Thymus (tissue), 14 donors: Measurements from ENCODE around the gene NUP160. TPM values are rescaled to one million over a fixed set of nuclear protein-coding genes. Genes with fewer than 3 reads are reported as not detected.
"Not testable (repeated sequence)": the region's sequence is repeated elsewhere in the genome, so short reads cannot be mapped to it uniquely, and the experiment has no call there.

Experiments used
- DNase-seq, 9 donors: peaks; one replicate each; pipeline ENCODE4 v3.0.0-alpha.2; 2013; ENCODE audit warnings: low spot score in 9 of 9, low read depth in 6 of 9, missing footprints in 1 of 9
- H3K27ac ChIP-seq, 2 donors: one replicate each; pipeline ENCODE4 v1.5.1; 2013; ENCODE audit warnings: control low read depth in 1 of 2, low read depth in 1 of 2, low read length in 1 of 2, mild to moderate bottlenecking in 1 of 2, moderate library complexity in 1 of 2
- H3K27me3 ChIP-seq, 2 donors: one replicate each; pipeline ENCODE4 v1.5.1; 2013; ENCODE audit warnings: low read length in 1 of 2; ENCODE audit not compliant: control insufficient read depth in 2 of 2, insufficient read depth in 1 of 2
- H3K36me3 ChIP-seq, 2 donors: one replicate each; pipeline ENCODE4 v1.5.1; 2013; ENCODE audit warnings: low read length in 1 of 2, mild to moderate bottlenecking in 1 of 2, moderate library complexity in 1 of 2; ENCODE audit not compliant: control insufficient read depth in 2 of 2, insufficient read depth in 2 of 2
- H3K4me1 ChIP-seq, 2 donors: one replicate each; pipeline ENCODE4 v1.5.1; 2013; ENCODE audit warnings: low read length in 2 of 2; ENCODE audit not compliant: control insufficient read depth in 2 of 2, insufficient read depth in 2 of 2
- H3K4me3 ChIP-seq, 2 donors: one replicate each; pipeline ENCODE4 v1.5.1; 2013; ENCODE audit warnings: low read length in 2 of 2, control low read depth in 1 of 2, mild to moderate bottlenecking in 1 of 2
- H3K9me3 ChIP-seq, 2 donors: one replicate each; pipeline ENCODE4 v1.5.1; 2013; ENCODE audit warnings: low read length in 1 of 2, mild to moderate bottlenecking in 1 of 2; ENCODE audit not compliant: control insufficient read depth in 2 of 2, insufficient read depth in 1 of 2
- WGBS: extraction: QIAGEN DNeasy Blood & Tissue Kit; methylation state at CpG from one replicate; pipeline ENCODE4 v1.1.7; 2013; 5-methylcytosine and 5-hydroxymethylcytosine counted together
- long read RNA-seq, 10 donors: transcript quantifications; one replicate each; lab custom pipeline, GENCODE V29; 2026
- polyA plus RNA-seq: library from polyadenylated mRNA; stranded (reverse); fragments of 200-250 nt; gene quantifications from one replicate; pipeline ENCODE4 v1.2.3, GENCODE V29; 2013
- total RNA-seq: library from RNA; stranded (reverse); fragments of 120-200 nt; gene quantifications from one replicate; pipeline ENCODE4 v1.2.4, GENCODE V29; 2013
- donor health status: healthy.

The NUP160 gene, protein sequence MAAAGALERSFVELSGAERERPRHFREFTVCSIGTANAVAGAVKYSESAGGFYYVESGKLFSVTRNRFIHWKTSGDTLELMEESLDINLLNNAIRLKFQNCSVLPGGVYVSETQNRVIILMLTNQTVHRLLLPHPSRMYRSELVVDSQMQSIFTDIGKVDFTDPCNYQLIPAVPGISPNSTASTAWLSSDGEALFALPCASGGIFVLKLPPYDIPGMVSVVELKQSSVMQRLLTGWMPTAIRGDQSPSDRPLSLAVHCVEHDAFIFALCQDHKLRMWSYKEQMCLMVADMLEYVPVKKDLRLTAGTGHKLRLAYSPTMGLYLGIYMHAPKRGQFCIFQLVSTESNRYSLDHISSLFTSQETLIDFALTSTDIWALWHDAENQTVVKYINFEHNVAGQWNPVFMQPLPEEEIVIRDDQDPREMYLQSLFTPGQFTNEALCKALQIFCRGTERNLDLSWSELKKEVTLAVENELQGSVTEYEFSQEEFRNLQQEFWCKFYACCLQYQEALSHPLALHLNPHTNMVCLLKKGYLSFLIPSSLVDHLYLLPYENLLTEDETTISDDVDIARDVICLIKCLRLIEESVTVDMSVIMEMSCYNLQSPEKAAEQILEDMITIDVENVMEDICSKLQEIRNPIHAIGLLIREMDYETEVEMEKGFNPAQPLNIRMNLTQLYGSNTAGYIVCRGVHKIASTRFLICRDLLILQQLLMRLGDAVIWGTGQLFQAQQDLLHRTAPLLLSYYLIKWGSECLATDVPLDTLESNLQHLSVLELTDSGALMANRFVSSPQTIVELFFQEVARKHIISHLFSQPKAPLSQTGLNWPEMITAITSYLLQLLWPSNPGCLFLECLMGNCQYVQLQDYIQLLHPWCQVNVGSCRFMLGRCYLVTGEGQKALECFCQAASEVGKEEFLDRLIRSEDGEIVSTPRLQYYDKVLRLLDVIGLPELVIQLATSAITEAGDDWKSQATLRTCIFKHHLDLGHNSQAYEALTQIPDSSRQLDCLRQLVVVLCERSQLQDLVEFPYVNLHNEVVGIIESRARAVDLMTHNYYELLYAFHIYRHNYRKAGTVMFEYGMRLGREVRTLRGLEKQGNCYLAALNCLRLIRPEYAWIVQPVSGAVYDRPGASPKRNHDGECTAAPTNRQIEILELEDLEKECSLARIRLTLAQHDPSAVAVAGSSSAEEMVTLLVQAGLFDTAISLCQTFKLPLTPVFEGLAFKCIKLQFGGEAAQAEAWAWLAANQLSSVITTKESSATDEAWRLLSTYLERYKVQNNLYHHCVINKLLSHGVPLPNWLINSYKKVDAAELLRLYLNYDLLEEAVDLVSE (N-terminal part only)
- total RNA-seq = 36.0 TPM
- polyA plus RNA-seq = 24.6 TPM
- long read RNA-seq, donor 1, full-length matches to known transcripts = 1 of 1 reads
- long read RNA-seq, donor 1, partial matches to known transcripts = 0 of 1 reads
- long read RNA-seq, donor 1, other reads (novel, unspliced or antisense) = 0 of 1 reads
- long read RNA-seq, donor 2 = 0 reads
- long read RNA-seq, donor 3, full-length matches to known transcripts = 8 of 18 reads
- long read RNA-seq, donor 3, partial matches to known transcripts = 10 of 18 reads
- long read RNA-seq, donor 3, other reads (novel, unspliced or antisense) = 0 of 18 reads
- long read RNA-seq, donor 4, full-length matches to known transcripts = 4 of 4 reads
- long read RNA-seq, donor 4, partial matches to known transcripts = 0 of 4 reads
- long read RNA-seq, donor 4, other reads (novel, unspliced or antisense) = 0 of 4 reads
- long read RNA-seq, donor 5, full-length matches to known transcripts = 9 of 15 reads
- long read RNA-seq, donor 5, partial matches to known transcripts = 6 of 15 reads
- long read RNA-seq, donor 5, other reads (novel, unspliced or antisense) = 0 of 15 reads
- long read RNA-seq, donor 6, full-length matches to known transcripts = 6 of 11 reads
- long read RNA-seq, donor 6, partial matches to known transcripts = 5 of 11 reads
- long read RNA-seq, donor 6, other reads (novel, unspliced or antisense) = 0 of 11 reads
- long read RNA-seq, donor 7, full-length matches to known transcripts = 8 of 13 reads
- long read RNA-seq, donor 7, partial matches to known transcripts = 5 of 13 reads
- long read RNA-seq, donor 7, other reads (novel, unspliced or antisense) = 0 of 13 reads
- long read RNA-seq, donor 8, partial matches to known transcripts = 0 of 1 reads
- long read RNA-seq, donor 8, other reads (novel, unspliced or antisense) = 0 of 1 reads
- long read RNA-seq, donor 9, full-length matches to known transcripts = 6 of 6 reads
- long read RNA-seq, donor 9, partial matches to known transcripts = 0 of 6 reads
- long read RNA-seq, donor 9, other reads (novel, unspliced or antisense) = 0 of 6 reads
- long read RNA-seq, donor 10, full-length matches to known transcripts = 3 of 10 reads
- long read RNA-seq, donor 10, partial matches to known transcripts = 7 of 10 reads
- long read RNA-seq, donor 10, other reads (novel, unspliced or antisense) = 0 of 10 reads

- H3K4me3 ChIP-seq = peak within 1 kb of the TSS; percentile 97 to 100
- H3K9me3 ChIP-seq = no peaks in the 10 kb centered on the region
- under 1% methylated on average over 66 of the region's 66 CpGs for WGBS
- H3K36me3 ChIP-seq = peaks cover 19 to 34% of the 10 kb centered on the region in 2 donors
- peak within 1 kb of the TSS; percentile 89 to 96 for H3K27ac ChIP-seq
- DNase-seq = peak; percentile 58 to 87 (median 76)
- no peaks in the 10 kb centered on the region for H3K27me3 ChIP-seq
- H3K4me1 ChIP-seq = peaks cover 17 to 37% of the 10 kb centered on the region in 2 donors
Measured at GRCh38 chr11:47847892-47848699, at the start of gene NUP160. Gene NUP160 (minus strand): TSS chr11:47848350. CDS start chr11:47848318, 32 bp downstream.

- Histone ChIP-seq H3K27me3 (no peaks in the 10 kb centered on the region), H3K4me1 (no peaks in the 10 kb centered on the region), H3K9me3 (no peaks in the 10 kb centered on the region), H3K36me3 (no peaks in the 10 kb centered on the region), H3K4me3 (no peak overlapping the region), H3K27ac (no peak overlapping the region)
- no peak for DNase-seq
- 97% methylated on average over 7 of the region's 7 CpGs for WGBS
Measured at GRCh38 chr11:47896199-47896598, 48.0 kb upstream of the NUP160 start.

- WGBS = 94% methylated on average over 2 of the region's 2 CpGs
- Histone ChIP-seq H3K36me3 (no peaks in the 10 kb centered on the region), H3K27me3 (no peaks in the 10 kb centered on the region), H3K4me3 (no peak overlapping the region), H3K27ac (no peak overlapping the region), H3K4me1 (peaks cover 0 to under 1% of the 10 kb centered on the region in 2 donors), H3K9me3 (no peaks in the 10 kb centered on the region)
- no peak for DNase-seq
Measured at GRCh38 chr11:47895035-47895434, 46.9 kb upstream of the NUP160 start.

DNA sequence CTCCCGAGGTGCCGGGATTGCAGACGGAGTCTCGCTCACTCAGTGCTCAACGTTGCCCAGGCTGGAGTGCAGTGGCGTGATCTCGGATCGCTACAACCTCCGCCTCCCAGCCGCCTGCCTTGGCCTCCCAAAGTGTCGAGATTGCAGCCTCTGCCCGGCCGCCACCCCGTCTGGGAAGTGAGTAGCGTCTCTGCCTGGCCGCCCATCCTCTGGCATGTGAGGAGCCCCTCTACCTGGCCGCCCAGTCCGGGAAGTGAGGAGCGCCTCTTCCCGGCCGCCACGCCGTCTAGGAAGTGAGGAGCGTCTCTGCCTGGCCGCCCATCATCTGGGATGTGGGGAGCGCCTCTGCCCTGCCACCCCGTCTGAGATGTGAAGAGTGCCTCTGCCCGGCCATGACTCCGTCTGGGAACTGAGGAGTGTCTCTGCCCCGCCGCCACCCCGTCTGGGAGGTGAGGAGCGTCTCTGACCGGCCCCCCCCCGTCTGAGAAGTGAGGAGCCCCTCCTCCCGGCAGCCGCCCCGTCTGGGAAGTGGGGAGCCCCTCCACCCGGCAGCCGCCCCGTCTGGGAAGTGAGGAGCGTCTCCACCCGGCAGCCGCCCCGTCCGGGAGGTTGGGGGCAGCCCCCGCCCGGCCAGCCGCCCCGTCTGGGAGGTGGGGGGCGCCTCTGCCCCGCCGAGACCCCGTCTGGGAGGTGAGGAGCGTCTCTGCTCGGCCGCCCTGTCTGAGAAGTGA, 44.6 kb upstream of the NUP160 start:
- WGBS = 97% methylated on average over 53 of the region's 57 CpGs
- H3K4me1 ChIP-seq = peaks cover 0 to 11% of the 10 kb centered on the region in 2 donors
- H3K27ac ChIP-seq, H3K4me3 ChIP-seq, H3K9me3 ChIP-seq, DNase-seq, H3K27me3 ChIP-seq, H3K36me3 ChIP-seq: not testable (repeated sequence)

GRCh38 chr11:47891886-47892285, 43.7 kb upstream of the NUP160 start:
- Histone ChIP-seq H3K36me3 (no peaks in the 10 kb centered on the region), H3K4me3 (no peak overlapping the region), H3K9me3 (no peaks in the 10 kb centered on the region), H3K27me3 (no peaks in the 10 kb centered on the region), H3K4me1 (peaks cover 0 to 11% of the 10 kb centered on the region in 2 donors), H3K27ac (no peak overlapping the region)
- no peak for DNase-seq
- 95% methylated on average over 3 of the region's 3 CpGs for WGBS

DNA sequence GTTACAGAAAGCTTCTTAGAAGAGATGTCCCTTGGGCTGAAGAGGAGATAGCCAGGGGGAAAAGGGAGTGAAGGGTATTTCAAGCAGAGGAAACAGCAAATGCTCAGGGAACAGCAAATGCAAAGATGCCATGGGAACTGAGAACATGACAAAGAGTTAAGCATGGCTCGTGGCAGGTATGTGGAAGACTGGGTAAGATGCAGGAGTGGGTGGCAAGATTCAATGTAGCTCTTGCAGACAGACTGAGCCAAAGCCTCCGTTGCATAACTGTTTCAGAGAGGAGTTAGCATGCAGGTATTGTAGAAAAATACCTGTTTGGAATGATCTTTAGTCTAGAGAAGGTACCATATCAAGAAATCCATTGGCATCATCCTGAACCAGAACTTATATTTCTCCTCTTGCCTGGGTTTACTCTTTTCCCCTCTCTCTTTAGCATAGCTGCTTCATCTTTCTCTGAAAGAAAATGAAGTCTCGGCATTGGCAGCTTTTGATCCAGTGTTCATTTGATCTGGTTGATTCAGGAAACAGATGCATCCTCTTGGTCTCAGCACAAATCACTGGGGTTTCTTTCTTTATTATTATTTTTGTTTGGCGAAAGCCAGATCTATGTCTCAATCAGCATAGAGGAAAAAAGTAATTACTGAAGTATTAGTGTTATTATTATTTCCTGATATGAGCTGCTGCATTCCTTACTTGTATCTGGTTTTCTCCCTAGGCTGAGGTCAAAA, 41.7 kb upstream of the NUP160 start:
- 26% methylated on average over 4 of the region's 4 CpGs for WGBS

More for the DNA sequence above, 41.7 kb upstream of the NUP160 start:
- no peaks in the 10 kb centered on the region for H3K27me3 ChIP-seq
- no peak overlapping the region for H3K4me3 ChIP-seq
- no peaks in the 10 kb centered on the region for H3K9me3 ChIP-seq
- peak in 3 of 9 donors; percentile 14 to 70 (median 28) for DNase-seq
- peak overlapping the region in 1 of 2 donors; percentile 26 for H3K27ac ChIP-seq
- H3K36me3 ChIP-seq = no peaks in the 10 kb centered on the region
- H3K4me1 ChIP-seq = peaks cover 3 to 20% of the 10 kb centered on the region in 2 donors
